ENCODE data around the gene SMAD2.
"Not testable (repeated sequence)": the region's sequence is repeated elsewhere in the genome, so short reads cannot be mapped to it uniquely, and the experiment has no call there.

The SMAD2 gene

GRCh38 chr18:47930199-47930930 lies at the start of gene SMAD2:
Gene SMAD2 (minus strand): TSS chr18:47930659. CDS start chr18:47896756, 33,903 bp downstream.
- FAIRE-seq (peak; percentile 74), DNase-seq (ENCODE audit: extremely low spot score, insufficient read length, low read depth) (peak; percentile 39)

DNA sequence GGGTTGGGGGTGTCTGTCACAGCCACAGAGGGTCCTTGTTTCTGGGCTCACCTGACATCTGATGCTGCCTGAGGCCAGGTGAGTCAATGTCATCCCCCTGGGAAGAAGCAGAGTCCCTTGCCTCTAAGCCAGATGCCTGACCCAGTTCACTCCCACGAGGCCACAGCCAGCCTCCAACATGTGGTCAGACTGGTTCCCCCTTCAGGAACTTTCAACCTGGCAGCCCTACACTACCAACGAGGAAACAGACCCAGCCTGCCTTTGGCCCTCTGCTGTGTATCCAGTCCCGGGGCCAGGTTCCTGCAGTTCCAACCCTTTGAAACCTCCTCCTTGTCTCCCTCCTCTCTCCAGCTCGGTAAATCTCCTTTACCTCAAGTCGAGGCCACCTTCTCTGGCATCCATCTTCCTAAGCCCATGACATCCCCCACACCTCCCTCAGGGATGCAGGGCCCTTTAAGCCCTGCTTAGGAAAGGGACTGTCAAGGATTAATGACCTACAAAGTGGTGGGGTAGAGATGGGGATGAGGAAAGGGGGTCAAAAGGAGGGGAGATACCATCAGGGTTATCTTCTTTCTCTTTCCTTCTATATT lies 49.2 kb upstream of the SMAD2 start:
- no peak for FAIRE-seq
- DNase-seq (ENCODE audit: extremely low spot score, insufficient read length, low read depth) = no peak

DNA sequence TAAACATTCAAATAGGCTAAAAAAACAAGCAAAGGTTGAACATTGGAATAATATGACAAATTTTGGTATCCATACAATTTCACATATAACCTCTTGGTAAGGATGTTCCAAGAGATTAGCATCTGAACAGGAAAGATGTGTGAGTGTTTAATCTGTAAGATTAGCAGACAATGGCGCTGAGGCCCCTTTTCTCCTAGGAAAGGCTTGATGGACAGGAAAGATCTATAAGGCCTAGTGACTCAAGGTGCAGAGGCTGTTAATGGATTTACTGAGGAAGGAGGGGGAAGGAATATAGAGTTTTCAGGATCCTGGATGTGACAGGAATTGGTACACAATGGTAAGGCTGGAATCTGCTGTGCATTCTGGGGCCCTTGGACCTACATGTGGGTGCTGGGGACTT lies 48.1 kb upstream of the SMAD2 start:
- FAIRE-seq (no peak), DNase-seq (ENCODE audit: extremely low spot score, insufficient read length, low read depth) (no peak)

DNA sequence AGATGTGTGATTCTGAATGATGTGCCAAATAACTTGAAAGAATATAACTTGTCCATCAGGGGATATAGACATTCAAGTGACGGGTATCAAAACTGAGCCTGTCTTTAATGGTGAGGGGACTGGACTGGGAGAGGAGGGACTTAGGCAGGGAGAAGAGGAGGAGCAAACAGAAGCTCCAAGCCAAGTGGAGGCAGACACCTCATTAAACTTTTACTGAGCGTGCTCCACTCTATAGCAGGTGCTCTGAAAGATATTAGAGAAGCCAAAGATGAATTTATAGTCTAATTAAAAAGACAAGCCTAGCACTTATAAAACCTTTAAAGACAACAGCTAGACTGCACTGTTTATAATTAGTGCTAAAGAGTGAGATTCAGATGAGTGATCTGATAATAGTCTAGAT lies 47.7 kb upstream of the SMAD2 start:
- DNase-seq (ENCODE audit: extremely low spot score, insufficient read length, low read depth) = no peak
- FAIRE-seq = no peak

DNA sequence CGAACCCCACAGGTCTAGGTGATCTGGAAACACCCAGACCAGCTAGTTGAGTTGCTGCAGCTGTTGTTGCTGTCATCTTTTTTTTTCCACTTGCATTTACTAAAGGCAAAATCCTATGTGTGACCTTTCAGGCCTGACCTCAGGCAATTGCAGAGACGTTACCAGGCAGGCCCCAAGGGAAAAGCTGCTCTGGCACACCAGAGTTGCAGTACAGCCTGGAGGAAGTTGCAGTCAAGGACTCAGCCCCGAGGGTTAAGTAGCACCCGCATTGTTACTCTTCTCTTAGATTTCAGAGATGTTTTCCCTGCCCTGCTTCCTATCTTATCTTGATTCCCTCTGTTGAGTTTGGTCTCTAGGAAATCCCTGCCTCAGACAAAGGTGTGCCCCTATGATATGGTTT lies 45.2 kb upstream of the SMAD2 start:
- FAIRE-seq = no peak
- no peak for DNase-seq (ENCODE audit: extremely low spot score, insufficient read length, low read depth)

GRCh38 chr18:47975105-47975504 lies 44.6 kb upstream of the SMAD2 start:
- DNase-seq (ENCODE audit: extremely low spot score, insufficient read length, low read depth) (no peak), FAIRE-seq (no peak)

DNA sequence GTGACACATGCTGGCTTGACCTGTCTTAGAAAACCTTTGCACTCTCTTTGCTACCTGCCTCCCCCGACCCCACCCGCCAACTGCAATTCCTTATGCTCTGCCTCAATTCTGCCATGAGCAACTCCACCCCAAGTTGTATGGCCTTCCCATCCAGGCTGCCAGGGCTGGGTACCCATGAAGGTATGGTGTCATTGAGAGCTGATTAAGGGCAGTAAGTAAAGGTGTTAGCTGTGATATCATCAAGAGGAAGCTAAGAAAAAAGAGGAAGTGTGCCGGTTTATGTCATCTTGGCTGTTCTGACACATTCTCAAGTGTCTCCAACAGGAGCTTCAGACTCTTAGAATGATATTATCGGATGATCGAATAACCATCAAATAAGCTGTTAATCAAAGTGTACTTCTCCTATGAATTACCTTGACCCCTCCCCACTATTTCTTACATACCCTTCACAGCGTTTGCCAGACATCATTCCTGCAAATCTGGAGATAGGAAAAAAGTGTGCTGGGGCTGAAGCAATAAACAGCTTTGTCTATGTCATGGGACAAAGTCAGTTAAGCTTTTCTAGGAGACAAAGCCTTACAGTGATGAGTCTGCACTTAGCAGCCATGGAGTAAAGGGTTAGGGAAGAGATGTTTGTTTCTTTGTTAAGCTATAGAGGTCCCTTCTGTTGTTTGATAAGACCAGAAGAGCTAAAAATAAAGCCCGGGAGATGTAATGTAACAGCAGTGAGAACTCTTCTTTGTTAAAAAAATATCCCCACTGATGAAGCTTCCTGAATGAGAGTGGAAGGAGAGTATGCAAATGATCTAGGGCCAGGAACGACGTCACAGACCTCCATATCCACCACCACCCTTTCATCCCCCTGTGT lies 40.4 kb upstream of the SMAD2 start:
- DNase-seq (ENCODE audit: extremely low spot score, insufficient read length, low read depth) (no peak), FAIRE-seq (peak; percentile 56)

- FAIRE-seq (no peak), DNase-seq (ENCODE audit: extremely low spot score, insufficient read length, low read depth) (no peak)
Observed at GRCh38 chr18:47969816-47970215, 39.4 kb upstream of the SMAD2 start.

DNA sequence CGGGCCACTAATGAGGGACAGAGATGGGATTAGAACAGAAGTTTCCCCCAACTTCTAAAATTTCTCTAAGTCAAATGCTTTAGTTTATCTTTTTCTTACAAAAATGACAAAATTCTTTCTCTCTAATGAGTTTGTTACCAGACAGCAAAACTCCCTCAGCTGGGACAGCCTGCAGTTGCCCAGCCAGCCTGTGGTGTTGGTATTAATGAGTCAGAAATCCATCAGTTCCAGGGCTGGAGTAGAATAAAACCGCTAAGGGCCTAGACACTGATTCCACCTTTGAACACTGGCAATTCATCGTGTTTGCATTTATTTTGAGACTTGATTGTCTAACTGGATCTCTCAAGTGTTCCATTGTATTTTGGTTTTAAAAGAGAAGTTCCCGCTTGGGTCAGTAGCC lies 38.3 kb upstream of the SMAD2 start:
- DNase-seq (ENCODE audit: extremely low spot score, insufficient read length, low read depth) (no peak), FAIRE-seq (no peak)

DNA sequence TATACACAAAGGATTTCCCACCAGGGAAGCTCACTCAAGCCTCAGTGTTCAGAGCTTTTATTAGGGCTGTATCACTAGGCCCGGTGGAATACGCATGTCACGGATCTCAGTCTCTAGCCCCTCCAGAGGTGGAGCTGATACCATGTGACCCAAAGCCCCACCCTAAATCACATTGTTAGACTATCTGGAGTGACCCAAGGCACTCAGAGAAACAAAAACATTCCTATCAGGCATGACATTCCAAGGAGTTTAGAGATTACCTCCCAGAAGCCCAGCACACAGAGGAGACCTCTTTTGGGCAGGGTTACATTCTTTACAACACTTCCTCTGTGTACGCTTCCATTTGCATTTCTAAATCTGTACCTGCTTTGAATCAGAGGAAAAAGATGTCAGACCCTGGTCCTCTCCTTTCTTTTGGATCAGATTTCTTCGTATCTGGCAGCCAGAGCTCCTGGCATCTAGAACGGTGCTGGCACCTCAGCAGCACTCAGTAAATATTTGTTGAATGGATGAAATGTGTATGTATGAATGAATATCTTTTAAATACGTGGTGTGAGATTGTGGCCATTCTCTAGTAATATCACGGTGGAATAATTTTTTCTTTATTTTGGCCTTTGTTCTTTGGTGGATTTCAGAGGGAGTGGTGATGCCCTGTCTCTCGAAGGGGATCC lies 37.7 kb upstream of the SMAD2 start:
- FAIRE-seq = no peak
- DNase-seq (ENCODE audit: extremely low spot score, insufficient read length, low read depth) = no peak

- no peak for FAIRE-seq
Observed at GRCh38 chr18:47964053-47964452, 33.6 kb upstream of the SMAD2 start.

DNA sequence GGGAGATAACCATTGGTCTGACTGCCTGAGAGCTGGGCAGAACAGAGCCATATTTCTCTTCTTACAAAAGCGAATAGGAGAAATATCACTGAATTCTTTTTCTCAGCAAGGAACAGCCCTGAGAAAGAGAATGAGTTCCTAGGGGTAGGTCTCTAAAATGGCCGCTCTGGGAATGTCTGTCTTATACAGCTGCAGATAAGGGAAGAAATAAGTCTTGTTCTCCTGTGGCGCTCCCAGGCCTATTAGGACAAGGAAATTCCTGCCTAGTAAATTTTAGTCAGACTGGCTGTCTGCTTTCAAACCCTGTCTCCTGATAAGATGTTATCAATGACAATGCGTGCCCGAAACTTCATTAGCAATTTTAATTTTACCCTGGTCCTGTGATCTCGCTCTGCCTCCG lies 30.5 kb upstream of the SMAD2 start:
- not testable (repeated sequence) for FAIRE-seq

More at GRCh38 chr18:47964053-47964452, 33.6 kb upstream of the SMAD2 start:
- DNase-seq (ENCODE audit: extremely low spot score, insufficient read length, low read depth) = no peak

DNA sequence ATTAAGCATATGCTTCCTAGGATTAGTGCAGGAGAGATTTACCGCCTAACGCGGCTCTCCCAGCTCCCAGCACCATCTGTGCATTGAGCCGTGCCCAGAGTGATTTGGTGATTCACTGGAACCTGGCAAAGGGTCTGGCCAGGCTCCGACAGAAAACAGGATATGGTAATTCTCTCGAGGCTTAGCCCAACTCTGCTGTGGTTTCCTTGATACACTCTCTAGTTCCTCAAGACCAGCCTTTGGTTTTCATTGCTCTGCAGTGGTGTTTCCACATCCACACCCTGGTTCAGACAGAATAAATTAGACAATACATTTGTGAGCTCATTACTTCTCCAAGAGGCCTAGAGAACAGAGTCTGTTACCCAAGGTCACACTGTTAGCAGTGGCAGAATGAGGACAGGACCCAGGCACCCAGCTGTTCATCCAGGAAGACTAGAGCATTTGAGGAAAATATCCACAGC lies 23.0 kb upstream of the SMAD2 start:
- no peak for DNase-seq (ENCODE audit: extremely low spot score, insufficient read length, low read depth)
- peak; percentile 86 for FAIRE-seq

More for the DNA sequence above, 30.5 kb upstream of the SMAD2 start:
- DNase-seq (ENCODE audit: extremely low spot score, insufficient read length, low read depth) = not testable (repeated sequence)

DNA sequence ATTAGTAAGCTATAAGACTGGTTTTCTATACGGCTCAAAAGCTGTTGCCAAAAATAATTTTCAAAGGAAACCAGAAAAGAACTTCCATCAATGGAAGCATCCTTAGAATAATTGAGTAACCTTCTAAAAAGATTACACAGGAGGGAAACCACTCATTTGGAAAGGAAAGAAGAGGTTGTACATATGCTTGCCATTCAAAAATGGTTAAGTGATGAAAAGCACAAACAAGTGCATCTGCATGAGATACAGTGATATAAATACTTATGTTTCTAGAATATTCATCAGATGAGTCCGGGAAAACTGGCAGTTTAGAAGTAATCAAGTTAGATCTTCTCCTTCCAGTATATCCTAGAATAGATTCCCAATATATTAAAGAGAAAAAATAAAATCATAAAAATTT lies 20.1 kb upstream of the SMAD2 start:
- no peak for DNase-seq (ENCODE audit: extremely low spot score, insufficient read length, low read depth)
- FAIRE-seq = no peak

GRCh38 chr18:47949202-47949601 lies 18.7 kb upstream of the SMAD2 start:
- DNase-seq (ENCODE audit: extremely low spot score, insufficient read length, low read depth) = no peak
- FAIRE-seq = no peak

DNA sequence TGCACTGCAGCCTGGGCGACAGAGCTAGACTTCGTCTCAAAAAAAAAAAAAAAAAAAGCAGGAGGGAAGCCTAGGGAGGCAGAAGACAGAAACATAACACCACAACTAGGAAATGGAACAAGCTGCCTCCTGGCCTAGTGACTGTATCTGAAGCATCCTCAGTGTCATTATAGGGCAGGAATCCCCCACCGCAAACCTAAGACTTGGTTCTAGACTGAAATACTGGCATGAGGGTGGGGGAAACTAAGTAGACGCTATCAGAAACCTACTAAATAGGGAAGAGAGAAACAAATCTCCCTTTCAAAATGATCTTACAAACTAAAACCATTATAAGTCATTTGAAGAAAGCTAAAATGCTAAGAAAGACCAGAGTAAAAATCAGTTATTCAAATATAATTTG lies 16.4 kb upstream of the SMAD2 start:
- FAIRE-seq (no peak), DNase-seq (ENCODE audit: extremely low spot score, insufficient read length, low read depth) (no peak)

- DNase-seq (ENCODE audit: extremely low spot score, insufficient read length, low read depth) (no peak), FAIRE-seq (peak; percentile 36)
Observed at GRCh38 chr18:47944972-47945852, 14.8 kb upstream of the SMAD2 start.

DNA sequence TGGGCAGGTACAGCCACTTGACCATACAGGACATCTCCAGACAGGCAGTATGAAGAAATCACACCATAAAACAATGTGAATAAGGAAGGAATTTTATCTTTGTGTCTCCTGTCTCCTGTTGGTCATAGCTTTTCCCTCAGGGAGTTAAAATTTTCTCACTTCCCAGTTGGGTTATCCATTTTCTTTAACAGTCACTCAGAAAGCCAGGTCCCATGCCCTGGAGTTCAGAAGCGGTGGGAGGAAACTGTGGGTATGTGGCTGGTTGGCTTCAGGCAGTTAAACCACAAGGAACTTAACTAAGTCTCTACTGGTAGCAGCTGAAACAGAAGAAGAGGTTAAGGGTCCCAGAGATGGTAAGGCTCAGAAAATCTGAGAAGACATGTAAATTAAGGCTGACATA lies 6.5 kb upstream of the SMAD2 start:
- DNase-seq (ENCODE audit: extremely low spot score, insufficient read length, low read depth) = no peak
- no peak for FAIRE-seq

GRCh38 chr18:47935321-47936055 lies 5.0 kb upstream of the SMAD2 start:
- no peak for DNase-seq (ENCODE audit: extremely low spot score, insufficient read length, low read depth)
- no peak for FAIRE-seq
